IPS-20b (cell line): Measurements from ENCODE around the gene PIGN.
A peak's percentile ranks its signal among the peaks of the same experiment; 100 is the strongest.

Experiments used
- H3K27ac ChIP-seq: one replicate; pipeline ENCODE4 v1.5.1; 2013; ENCODE audit warnings: low read length
- H3K27me3 ChIP-seq: 2 replicates; pipeline ENCODE4 v1.6.1; 2013; ENCODE audit warnings: mild to moderate bottlenecking, low read length, inconsistent platforms; ENCODE audit not compliant: insufficient read depth
- H3K36me3 ChIP-seq: 2 replicates; pipeline ENCODE4 v1.6.1; 2013; ENCODE audit warnings: low read depth, mild to moderate bottlenecking, inconsistent platforms, low read length, moderate library complexity; ENCODE audit not compliant: insufficient read depth
- H3K4me1 ChIP-seq: 2 replicates; pipeline ENCODE4 v1.6.1; 2013; ENCODE audit warnings: mild to moderate bottlenecking, control low read depth, inconsistent platforms, low read length, moderate library complexity; ENCODE audit not compliant: insufficient read depth
- H3K4me3 ChIP-seq: 2 replicates; pipeline ENCODE4 v1.5.1; 2013; ENCODE audit warnings: mild to moderate bottlenecking, low read length, inconsistent platforms
- H3K9ac ChIP-seq: 2 replicates; pipeline ENCODE4 v1.6.1; 2013; ENCODE audit warnings: low read depth, mild to moderate bottlenecking, inconsistent platforms, low read length, moderate library complexity
- H3K9me3 ChIP-seq: 2 replicates; pipeline ENCODE4 v1.6.1; 2013; ENCODE audit warnings: mild to moderate bottlenecking, low read depth, low read length, inconsistent platforms; ENCODE audit not compliant: insufficient read depth

Gene PIGN

DNA sequence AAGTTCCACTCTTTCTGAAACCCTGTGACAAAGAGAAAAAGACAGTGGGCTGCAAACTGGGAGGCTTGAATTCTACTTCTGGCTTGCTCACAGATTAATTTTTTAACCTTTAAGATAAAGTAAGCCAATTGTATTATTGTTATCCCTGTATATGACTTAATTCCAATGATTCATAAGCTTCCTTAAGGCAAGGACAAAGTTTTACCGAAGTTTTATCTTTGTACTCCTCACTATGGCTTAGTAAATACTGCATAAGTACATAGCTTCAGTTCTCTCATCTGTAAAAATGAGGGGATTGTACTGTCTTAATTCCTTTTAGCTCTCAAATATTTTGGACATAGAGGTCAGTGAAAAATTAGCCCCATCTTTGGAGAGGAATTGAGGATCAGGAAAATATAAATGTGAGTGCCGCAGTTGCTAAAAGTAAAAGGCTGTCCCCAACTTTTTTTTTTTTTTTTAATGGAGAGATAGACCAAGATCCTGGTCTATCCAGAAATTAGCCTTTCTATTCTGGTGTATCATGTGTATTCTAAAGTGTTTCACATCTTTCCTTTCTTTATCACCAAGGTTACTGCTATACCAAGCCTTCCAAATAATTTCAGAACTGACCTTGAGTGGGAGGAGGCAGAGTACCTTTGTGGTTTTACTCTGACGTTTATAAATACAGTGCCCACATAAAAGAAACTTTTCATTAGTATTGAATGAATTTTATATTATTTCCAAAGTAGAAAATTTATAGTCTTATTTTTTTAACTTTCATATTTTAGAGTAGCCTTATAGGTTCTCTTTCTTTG, 13.5 kb upstream of the PIGN start:
- H3K9ac ChIP-seq: no peak overlapping the region
- H3K36me3 ChIP-seq: no peaks in the 10 kb centered on the region
- H3K27me3 ChIP-seq: no peaks in the 10 kb centered on the region
- no peak overlapping the region for H3K4me3 ChIP-seq
- no peaks in the 10 kb centered on the region for H3K4me1 ChIP-seq
- H3K27ac ChIP-seq: no peak overlapping the region
- H3K9me3 ChIP-seq: no peaks in the 10 kb centered on the region

DNA sequence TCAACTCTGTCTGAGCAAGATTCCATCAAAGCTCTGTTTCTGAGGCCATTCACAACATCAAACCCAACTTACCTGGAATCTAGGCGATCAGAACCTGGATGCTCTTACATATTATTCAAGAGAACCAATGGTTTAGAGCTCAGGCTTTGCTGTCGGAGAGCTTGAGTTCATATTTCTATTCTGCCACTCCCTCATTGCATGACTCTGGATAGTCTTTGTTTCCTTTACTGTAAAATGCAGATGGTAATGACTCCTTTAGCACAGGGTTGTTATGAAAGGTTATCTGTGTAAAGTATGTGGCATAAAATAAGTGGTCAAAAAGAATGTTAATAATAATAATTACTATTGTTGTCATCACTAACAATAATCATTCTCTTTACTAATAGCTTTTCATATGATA, 12.8 kb upstream of the PIGN start:
- Histone ChIP-seq H3K4me3 (no peak overlapping the region), H3K36me3 (no peaks in the 10 kb centered on the region), H3K27me3 (no peaks in the 10 kb centered on the region), H3K4me1 (no peaks in the 10 kb centered on the region), H3K9me3 (no peaks in the 10 kb centered on the region), H3K27ac (no peak overlapping the region), H3K9ac (no peak overlapping the region)

DNA sequence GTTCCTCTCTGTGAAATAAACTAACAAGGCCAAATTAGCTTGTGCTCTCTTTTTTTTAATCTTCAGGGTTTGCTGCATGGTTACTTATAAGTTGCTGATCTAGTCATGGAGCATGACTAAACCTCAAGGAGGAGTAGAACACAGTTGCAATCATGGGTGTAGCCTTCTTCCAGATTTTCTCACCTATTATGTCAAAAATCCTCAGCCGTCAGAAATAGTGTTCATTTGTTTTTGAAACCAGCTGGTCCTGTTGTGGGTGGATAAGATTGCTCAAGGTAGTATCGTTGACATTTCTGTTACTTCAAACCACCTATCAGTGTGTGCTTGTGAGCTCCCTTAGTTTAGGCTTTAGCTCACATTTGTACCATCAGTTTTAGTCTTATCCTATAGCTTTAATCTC, 11.4 kb upstream of the PIGN start:
- Histone ChIP-seq H3K27ac (no peak overlapping the region), H3K4me1 (no peaks in the 10 kb centered on the region), H3K9me3 (no peaks in the 10 kb centered on the region), H3K9ac (no peak overlapping the region), H3K27me3 (no peaks in the 10 kb centered on the region), H3K4me3 (no peak overlapping the region), H3K36me3 (no peaks in the 10 kb centered on the region)

DNA sequence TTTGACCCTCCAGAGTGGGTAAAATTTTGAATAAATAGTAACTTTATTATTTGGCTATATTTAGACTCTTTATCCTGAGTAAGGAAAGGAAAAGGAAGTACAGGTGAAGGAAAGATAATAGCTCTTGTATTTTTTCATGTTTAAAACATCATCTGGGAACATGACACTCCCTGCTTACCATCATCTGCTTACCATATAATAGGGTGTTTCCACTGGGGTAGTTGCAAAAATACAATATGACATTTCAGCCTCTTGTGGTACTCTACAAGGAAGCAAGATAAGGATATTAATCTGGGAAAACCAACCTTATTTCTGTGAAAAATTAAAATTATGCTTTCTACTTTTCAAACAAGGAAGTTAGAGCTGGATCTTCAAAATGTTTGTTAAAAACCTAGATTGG, 10.1 kb upstream of the PIGN start:
- no peaks in the 10 kb centered on the region for H3K36me3 ChIP-seq
- no peaks in the 10 kb centered on the region; the same call in 1 of the 2 replicates for H3K4me1 ChIP-seq
- no peak overlapping the region for H3K4me3 ChIP-seq
- H3K9ac ChIP-seq: no peak overlapping the region
- H3K9me3 ChIP-seq: no peaks in the 10 kb centered on the region
- no peak overlapping the region for H3K27ac ChIP-seq
- no peaks in the 10 kb centered on the region for H3K27me3 ChIP-seq

DNA sequence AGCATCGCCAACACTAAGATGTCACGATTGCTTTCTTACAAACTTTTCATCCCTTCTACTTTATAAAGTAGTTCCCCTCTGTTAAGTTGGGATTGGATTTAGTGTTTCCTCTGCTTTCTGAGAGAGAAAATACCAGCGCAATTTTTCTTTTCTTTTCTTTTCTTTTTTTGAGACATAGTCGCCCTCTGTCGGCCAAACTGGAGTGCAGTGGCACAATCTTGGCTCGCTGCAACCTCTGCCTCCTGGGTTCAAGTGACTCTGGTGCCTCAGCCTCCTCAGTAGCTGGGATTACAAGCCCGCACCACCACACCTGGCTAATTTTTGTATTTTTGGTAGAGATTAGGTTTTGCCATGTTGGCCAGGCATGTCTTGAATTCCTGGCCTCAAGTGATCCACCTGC, 9.2 kb upstream of the PIGN start:
- no peaks in the 10 kb centered on the region for H3K9me3 ChIP-seq

DNA sequence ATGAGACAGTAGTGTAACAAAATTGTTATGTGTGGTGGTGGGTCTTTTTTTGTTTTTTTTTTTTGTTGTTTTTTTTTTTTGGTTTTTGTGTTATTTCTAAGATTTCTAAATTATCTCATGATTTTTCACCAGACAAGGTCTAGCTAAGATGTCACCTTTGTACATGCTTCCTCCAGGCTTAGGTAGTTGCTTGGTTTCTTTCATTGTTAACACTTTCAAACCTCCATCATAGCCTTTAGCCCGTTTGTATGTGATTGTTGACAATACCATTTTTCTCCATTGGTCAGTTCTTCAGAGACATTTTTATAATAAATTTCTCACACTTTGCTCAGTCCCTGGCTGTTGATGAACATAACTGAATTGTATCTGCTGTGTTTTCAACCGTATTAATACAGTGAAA, 2.4 kb upstream of the PIGN start:
- H3K9ac ChIP-seq: peak overlapping the region; percentile 95; the same call in 1 of the 2 replicates
- H3K4me1 ChIP-seq: peaks cover 9% of the 10 kb centered on the region
- peak overlapping the region; percentile 99 for H3K4me3 ChIP-seq
- no peaks in the 10 kb centered on the region for H3K27me3 ChIP-seq
- H3K27ac ChIP-seq: no peak overlapping the region
- H3K9me3 ChIP-seq: no peaks in the 10 kb centered on the region
- H3K36me3 ChIP-seq: no peaks in the 10 kb centered on the region

More for the DNA sequence above, 9.2 kb upstream of the PIGN start:
- Histone ChIP-seq H3K9ac (no peak overlapping the region), H3K36me3 (no peaks in the 10 kb centered on the region), H3K27ac (no peak overlapping the region), H3K4me1 (no peaks in the 10 kb centered on the region; the same call in 1 of the 2 replicates), H3K27me3 (no peaks in the 10 kb centered on the region), H3K4me3 (no peak overlapping the region)

DNA sequence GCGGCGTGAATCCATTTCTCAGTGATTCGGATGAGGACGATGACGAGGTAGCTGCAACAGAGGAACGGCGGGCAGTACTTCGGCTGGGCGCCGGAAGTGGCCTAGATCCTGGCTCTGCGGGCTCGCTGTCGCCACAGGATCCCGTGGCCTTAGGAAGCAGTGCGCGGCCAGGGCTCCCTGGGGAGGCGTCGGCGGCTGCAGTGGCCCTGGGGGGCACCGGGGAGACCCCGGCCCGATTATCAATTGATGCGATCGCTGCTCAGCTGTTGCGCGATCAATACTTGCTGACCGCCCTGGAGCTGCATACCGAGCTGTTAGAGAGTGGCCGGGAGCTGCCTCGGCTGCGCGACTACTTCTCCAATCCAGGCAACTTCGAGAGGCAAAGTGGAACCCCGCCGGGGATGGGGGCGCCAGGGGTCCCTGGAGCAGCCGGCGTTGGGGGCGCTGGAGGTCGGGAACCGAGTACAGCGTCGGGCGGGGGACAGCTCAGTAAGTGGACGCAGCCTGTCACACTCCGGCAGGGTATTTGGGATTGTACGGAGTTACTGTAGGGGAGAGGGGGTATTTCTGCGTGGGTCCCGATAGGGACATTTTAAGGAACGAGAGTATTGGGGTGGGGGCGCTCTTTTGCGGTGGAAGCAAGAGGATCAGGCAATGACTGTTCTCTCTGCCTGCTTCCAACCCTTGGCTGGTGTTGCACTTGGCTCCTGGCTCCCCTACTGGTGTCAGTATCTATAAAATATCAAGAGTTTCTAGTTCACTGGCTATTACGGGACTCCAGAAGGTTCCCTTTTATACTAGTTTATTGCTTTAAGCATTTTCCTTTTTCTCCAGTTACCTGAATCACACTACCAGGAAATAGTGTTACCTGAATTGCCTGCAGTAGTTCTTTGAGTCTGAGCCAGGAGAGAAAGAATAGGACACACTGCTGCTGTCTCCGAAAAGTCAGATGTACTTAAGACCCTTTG, 971 bp upstream of the PIGN start:
- Histone ChIP-seq H3K9me3 (no peaks in the 10 kb centered on the region), H3K4me1 (peaks cover 9% of the 10 kb centered on the region), H3K9ac (peak overlapping the region; percentile 95), H3K27me3 (no peaks in the 10 kb centered on the region), H3K27ac (peak overlapping the region; percentile 84), H3K4me3 (peak overlapping the region; percentile 99), H3K36me3 (no peaks in the 10 kb centered on the region)

DNA sequence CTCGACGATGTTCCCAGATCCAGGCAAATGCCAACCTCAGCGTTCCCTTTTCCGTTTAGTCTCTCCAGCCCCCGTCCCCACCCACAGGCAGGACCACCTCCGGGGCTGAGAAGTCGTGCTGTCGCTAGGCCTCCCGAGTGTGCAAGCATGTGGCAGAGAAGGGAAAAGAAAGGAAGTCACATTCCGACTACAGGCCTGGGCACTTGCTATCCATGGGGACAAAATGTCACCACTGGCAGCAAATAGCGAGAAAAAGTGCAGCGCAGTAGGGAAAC, 420 bp downstream of the PIGN start:
- H3K36me3 ChIP-seq: no peaks in the 10 kb centered on the region
- peaks cover 9% of the 10 kb centered on the region for H3K4me1 ChIP-seq
- peak overlapping the region; percentile 95 for H3K4me3 ChIP-seq
- H3K9ac ChIP-seq: peak overlapping the region; percentile 84
- H3K27ac ChIP-seq: peak overlapping the region; percentile 18
- no peaks in the 10 kb centered on the region for H3K9me3 ChIP-seq
- no peaks in the 10 kb centered on the region for H3K27me3 ChIP-seq

DNA sequence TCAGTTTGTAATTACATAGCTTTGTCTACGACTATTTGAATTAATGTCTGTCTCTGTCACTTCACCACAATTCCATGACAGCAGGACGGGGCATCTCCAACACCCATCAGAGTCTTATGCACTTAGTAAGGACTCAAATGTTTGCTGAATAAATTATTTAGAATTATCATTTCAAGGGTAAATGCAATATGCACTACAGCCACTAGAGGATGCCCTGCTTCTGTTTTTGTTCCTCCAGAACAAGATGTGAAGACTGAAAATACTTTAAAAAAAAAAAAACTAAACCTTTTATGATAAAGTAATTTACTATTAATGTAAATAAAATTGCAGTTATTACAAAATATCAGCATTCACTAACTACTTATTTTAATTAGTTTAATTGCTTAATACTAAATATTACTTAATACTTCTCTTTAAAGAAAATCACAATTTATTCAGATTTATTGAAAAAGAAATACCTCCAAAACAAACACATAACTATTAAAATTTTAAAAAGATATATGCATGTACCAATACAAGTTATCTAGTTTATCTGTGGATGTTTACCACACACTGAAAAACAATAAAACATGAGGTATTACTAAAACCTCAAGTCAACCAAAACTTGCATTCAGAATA, 3.2 kb downstream of the PIGN start:
- Histone ChIP-seq H3K27me3 (no peaks in the 10 kb centered on the region), H3K4me1 (no peaks in the 10 kb centered on the region; the same call in 1 of the 2 replicates), H3K9ac (no peak overlapping the region), H3K9me3 (no peaks in the 10 kb centered on the region), H3K4me3 (no peak overlapping the region), H3K36me3 (no peaks in the 10 kb centered on the region), H3K27ac (no peak overlapping the region)

DNA sequence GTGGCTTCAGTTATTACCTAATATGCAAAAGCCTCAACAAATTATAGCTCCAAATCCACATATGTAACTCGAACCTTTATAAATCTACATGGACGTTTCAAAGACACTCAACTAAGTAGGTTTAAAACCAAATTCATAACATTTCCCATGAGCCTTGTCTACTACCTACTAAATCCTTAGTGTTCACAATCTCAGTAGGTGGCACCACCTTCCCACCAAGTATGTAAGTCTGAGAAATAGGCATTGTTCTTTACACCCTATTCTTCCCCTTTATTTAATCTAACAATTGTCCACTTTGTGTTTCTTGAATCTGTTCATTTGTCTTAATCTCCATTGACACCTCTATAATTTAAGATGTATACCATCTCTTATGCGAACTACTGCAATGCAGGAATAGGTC, 4.6 kb downstream of the PIGN start:
- no peak overlapping the region for H3K27ac ChIP-seq

DNA sequence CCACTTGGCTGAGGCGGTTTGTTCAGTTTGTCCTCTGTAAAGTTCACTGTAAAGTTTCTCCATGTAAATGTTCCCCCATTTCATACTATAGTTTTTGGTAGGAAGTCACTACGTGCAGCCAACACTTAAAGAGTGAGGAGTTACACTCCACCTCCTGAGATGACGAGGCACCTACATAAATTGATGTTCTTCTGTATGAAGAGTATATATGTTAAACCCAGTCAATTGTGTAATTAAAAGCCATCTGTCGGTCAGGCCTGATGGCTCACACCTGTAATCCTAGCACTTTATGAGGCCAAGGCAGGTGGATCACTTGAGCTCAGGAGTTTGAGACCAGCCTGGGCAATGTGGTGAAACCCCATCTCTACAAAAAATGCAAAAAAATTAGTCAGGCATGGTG, 7.6 kb downstream of the PIGN start:
- no peak overlapping the region for H3K4me3 ChIP-seq
- no peaks in the 10 kb centered on the region for H3K36me3 ChIP-seq
- H3K9me3 ChIP-seq: no peaks in the 10 kb centered on the region
- H3K27ac ChIP-seq: no peak overlapping the region
- H3K4me1 ChIP-seq: no peaks in the 10 kb centered on the region
- H3K27me3 ChIP-seq: no peaks in the 10 kb centered on the region
- no peak overlapping the region for H3K9ac ChIP-seq

More for the DNA sequence above, 4.6 kb downstream of the PIGN start:
- Histone ChIP-seq H3K36me3 (no peaks in the 10 kb centered on the region), H3K9ac (no peak overlapping the region), H3K4me3 (no peak overlapping the region), H3K27me3 (no peaks in the 10 kb centered on the region), H3K4me1 (no peaks in the 10 kb centered on the region; the same call in 1 of the 2 replicates), H3K9me3 (no peaks in the 10 kb centered on the region)
